PC-9 (cell line): ENCODE data around the gene CCNG1.

Source experiments
- CTCF ChIP-seq: fragments of 200-600 bp; sonication (generic); conservative IDR thresholded peaks from 2 replicates; pipeline ENCODE4 v1.6.1; 2017; ENCODE audit warnings: mixed run types, antibody characterized with exemption, mild to moderate bottlenecking, moderate library complexity
- EZH2 ChIP-seq: fragments of 200-600 bp; sonication (generic); IDR thresholded peaks from 2 replicates; pipeline ENCODE4 v1.8.0; 2017; ENCODE audit warnings: antibody characterized with exemption, low read depth

GRCh38 chr5:163473635-163474243 is 36.3 kb downstream of the CCNG1 start:
- no peak for TF ChIP-seq CTCF
- TF ChIP-seq EZH2 = no peak
